Activated naive CD4-positive, alpha-beta T cell treated with anti-CD3 and anti-CD28 coated beads, Interleukin-2, amount 10 ng/mL, durations not matched to agents 7 days and 5 days (primary cell): ENCODE data around the gene RILPL1.
"Not testable (repeated sequence)": the region's sequence is repeated elsewhere in the genome, so short reads cannot be mapped to it uniquely, and the experiment has no call there.

Experiments
- CTCF ChIA-PET: fragments of 350-600 bp; sonication (Branson Sonifier 250); formaldehyde crosslinking; loops from one replicate; lab custom pipeline; 2021; ENCODE audit warnings: antibody characterized with exemption; lab: Charles Lee
- DNase-seq: peaks from one replicate; pipeline ENCODE4 v3.0.0-alpha.2; 2020
- H3K27ac Mint-ChIP-seq: one replicate; pipeline ENCODE4 v1.8.0; 2021; ENCODE audit warnings: mild to moderate bottlenecking, moderate library complexity, mixed read lengths
- H3K27me3 Mint-ChIP-seq: one replicate; pipeline ENCODE4 v1.8.0; 2021; ENCODE audit warnings: mild to moderate bottlenecking, mixed read lengths
- H3K36me3 Mint-ChIP-seq: one replicate; pipeline ENCODE4 v1.8.0; 2021; ENCODE audit warnings: mixed read lengths
- H3K4me1 Mint-ChIP-seq: one replicate; pipeline ENCODE4 v1.8.0; 2021; ENCODE audit warnings: mixed read lengths
- H3K4me3 Mint-ChIP-seq: one replicate; pipeline ENCODE4 v1.8.0; 2021; ENCODE audit warnings: mild to moderate bottlenecking, moderate library complexity, mixed read lengths
- H3K9me3 Mint-ChIP-seq: one replicate; pipeline ENCODE4 v1.8.0; 2021; ENCODE audit warnings: mixed read lengths

RILPL1 gene

GRCh38 chr12:123546281-123546680, 12.8 kb upstream of the RILPL1 start:
- Mint-ChIP-seq H3K27ac (no peak overlapping the region), H3K4me1 (no peaks in the 10 kb centered on the region), H3K4me3 (no peak overlapping the region), H3K9me3 (no peaks in the 10 kb centered on the region), H3K36me3 (no peaks in the 10 kb centered on the region), H3K27me3 (peaks cover 25% of the 10 kb centered on the region)
- CTCF ChIA-PET = no interaction called here
- DNase-seq = no peak

GRCh38 chr12:123543541-123543940, 10.0 kb upstream of the RILPL1 start:
- H3K4me3 Mint-ChIP-seq = no peak overlapping the region
- H3K36me3 Mint-ChIP-seq = no peaks in the 10 kb centered on the region
- no peaks in the 10 kb centered on the region for H3K4me1 Mint-ChIP-seq
- H3K9me3 Mint-ChIP-seq = no peaks in the 10 kb centered on the region
- no peak for DNase-seq
- peaks cover 42% of the 10 kb centered on the region for H3K27me3 Mint-ChIP-seq
- CTCF ChIA-PET = no interaction called here
- H3K27ac Mint-ChIP-seq = no peak overlapping the region

- no peak overlapping the region for H3K4me3 Mint-ChIP-seq
Observed at GRCh38 chr12:123540899-123541662, 7.6 kb upstream of the RILPL1 start.

GRCh38 chr12:123535952-123536351, 2.4 kb upstream of the RILPL1 start:
- H3K4me3 Mint-ChIP-seq = peak overlapping the region; percentile 21

More at GRCh38 chr12:123540899-123541662, 7.6 kb upstream of the RILPL1 start:
- Mint-ChIP-seq H3K27me3 (peaks cover 49% of the 10 kb centered on the region), H3K36me3 (no peaks in the 10 kb centered on the region), H3K27ac (no peak overlapping the region), H3K4me1 (no peaks in the 10 kb centered on the region), H3K9me3 (no peaks in the 10 kb centered on the region)
- CTCF ChIA-PET = interaction anchor here (0.7 to 1.0 kb wide), 2 partner anchors 41 to 181 kb away, joined by 3 read pairs; no protein-coding TSS in a partner anchor
- DNase-seq = no peak

GRCh38 chr12:123532808-123533649, 490 bp downstream of the RILPL1 start:
- Mint-ChIP-seq H3K4me3 (peak overlapping the region; percentile 78), H3K27ac (no peak overlapping the region)
- peak; percentile 40 for DNase-seq

More at GRCh38 chr12:123535952-123536351, 2.4 kb upstream of the RILPL1 start:
- Mint-ChIP-seq H3K27me3 (peaks cover 75% of the 10 kb centered on the region), H3K4me1 (peaks cover 20% of the 10 kb centered on the region)
- DNase-seq, H3K27ac Mint-ChIP-seq, H3K9me3 Mint-ChIP-seq, H3K36me3 Mint-ChIP-seq: not testable (repeated sequence)
- CTCF ChIA-PET = interaction anchor here (0.6 kb wide), 1 partner anchor 519 kb away, joined by 5 read pairs; no protein-coding TSS in a partner anchor

GRCh38 chr12:123532019-123532418, 1.5 kb downstream of the RILPL1 start:
- Mint-ChIP-seq H3K27ac (no peak overlapping the region), H3K27me3 (peaks cover 57% of the 10 kb centered on the region), H3K4me3 (peak overlapping the region; percentile 78), H3K36me3 (no peaks in the 10 kb centered on the region), H3K9me3 (no peaks in the 10 kb centered on the region), H3K4me1 (peaks cover 22% of the 10 kb centered on the region)
- DNase-seq = peak; percentile 33
- CTCF ChIA-PET = no interaction called here

More at GRCh38 chr12:123532808-123533649, 490 bp downstream of the RILPL1 start:
- CTCF ChIA-PET = interaction anchor here (0.9 kb wide), 1 partner anchor 50 kb away, joined by 3 read pairs; no protein-coding TSS in a partner anchor
- Mint-ChIP-seq H3K9me3 (no peaks in the 10 kb centered on the region), H3K36me3 (no peaks in the 10 kb centered on the region), H3K4me1 (peaks cover 22% of the 10 kb centered on the region), H3K27me3 (peaks cover 62% of the 10 kb centered on the region)

- peaks cover 22% of the 10 kb centered on the region for H3K4me1 Mint-ChIP-seq
- no peak overlapping the region for H3K4me3 Mint-ChIP-seq
- CTCF ChIA-PET = no interaction called here
- peaks cover 48% of the 10 kb centered on the region for H3K27me3 Mint-ChIP-seq
- H3K27ac Mint-ChIP-seq = no peak overlapping the region
- DNase-seq = no peak
- no peaks in the 10 kb centered on the region for H3K36me3 Mint-ChIP-seq
- no peaks in the 10 kb centered on the region for H3K9me3 Mint-ChIP-seq
Observed at GRCh38 chr12:123531091-123531490, 2.4 kb downstream of the RILPL1 start.

GRCh38 chr12:123530668-123531067, 2.9 kb downstream of the RILPL1 start:
- H3K27ac Mint-ChIP-seq = no peak overlapping the region
- CTCF ChIA-PET = no interaction called here
- DNase-seq = no peak
- no peak overlapping the region for H3K4me3 Mint-ChIP-seq
- no peaks in the 10 kb centered on the region for H3K36me3 Mint-ChIP-seq
- no peaks in the 10 kb centered on the region for H3K9me3 Mint-ChIP-seq
- H3K27me3 Mint-ChIP-seq = peaks cover 45% of the 10 kb centered on the region
- H3K4me1 Mint-ChIP-seq = peaks cover 22% of the 10 kb centered on the region

- Mint-ChIP-seq H3K27me3 (peaks cover 40% of the 10 kb centered on the region), H3K4me3 (no peak overlapping the region), H3K4me1 (peaks cover 21% of the 10 kb centered on the region), H3K36me3 (no peaks in the 10 kb centered on the region), H3K9me3 (no peaks in the 10 kb centered on the region), H3K27ac (no peak overlapping the region)
- no peak for DNase-seq
- CTCF ChIA-PET = no interaction called here
Observed at GRCh38 chr12:123529686-123530085, 3.8 kb downstream of the RILPL1 start.

- Mint-ChIP-seq H3K36me3 (no peaks in the 10 kb centered on the region), H3K4me3 (no peak overlapping the region), H3K27me3 (peaks cover 33% of the 10 kb centered on the region), H3K27ac (no peak overlapping the region), H3K4me1 (peaks cover 17% of the 10 kb centered on the region), H3K9me3 (no peaks in the 10 kb centered on the region)
- DNase-seq = no peak
- CTCF ChIA-PET = no interaction called here
Observed at GRCh38 chr12:123528858-123529257, 4.7 kb downstream of the RILPL1 start.

GRCh38 chr12:123526542-123527080, 6.9 kb downstream of the RILPL1 start:
- Mint-ChIP-seq H3K4me1 (peaks cover 3% of the 10 kb centered on the region), H3K27ac (no peak overlapping the region), H3K4me3 (no peak overlapping the region), H3K9me3 (no peaks in the 10 kb centered on the region), H3K36me3 (no peaks in the 10 kb centered on the region), H3K27me3 (peaks cover 19% of the 10 kb centered on the region)
- CTCF ChIA-PET = no interaction called here
- no peak for DNase-seq

GRCh38 chr12:123524378-123524777, 9.1 kb downstream of the RILPL1 start:
- Mint-ChIP-seq H3K36me3 (no peaks in the 10 kb centered on the region), H3K27me3 (peaks cover 10% of the 10 kb centered on the region), H3K9me3 (no peaks in the 10 kb centered on the region), H3K4me3 (no peak overlapping the region), H3K4me1 (no peaks in the 10 kb centered on the region), H3K27ac (no peak overlapping the region)
- DNase-seq = no peak
- CTCF ChIA-PET = no interaction called here

- Mint-ChIP-seq H3K27ac (no peak overlapping the region), H3K9me3 (no peaks in the 10 kb centered on the region), H3K27me3 (peaks cover 5% of the 10 kb centered on the region), H3K4me1 (no peaks in the 10 kb centered on the region), H3K36me3 (no peaks in the 10 kb centered on the region), H3K4me3 (no peak overlapping the region)
- CTCF ChIA-PET = no interaction called here
- DNase-seq = no peak
Observed at GRCh38 chr12:123523518-123523917, 10.0 kb downstream of the RILPL1 start.

- no peaks in the 10 kb centered on the region for H3K36me3 Mint-ChIP-seq
- no peaks in the 10 kb centered on the region for H3K4me1 Mint-ChIP-seq
- no peaks in the 10 kb centered on the region for H3K9me3 Mint-ChIP-seq
- no peaks in the 10 kb centered on the region for H3K27me3 Mint-ChIP-seq
- H3K4me3 Mint-ChIP-seq = no peak overlapping the region
- no peak for DNase-seq
- H3K27ac Mint-ChIP-seq = no peak overlapping the region
- CTCF ChIA-PET = no interaction called here
Observed at GRCh38 chr12:123522164-123522563, 11.4 kb downstream of the RILPL1 start.
